GM20431 (cell line): ENCODE results near the gene CPLANE2.

ENCODE experiments used
- in situ Hi-C: fragments of 300-500 bp; cut with MseI, MboI; formaldehyde crosslinking; loops from one replicate; pipeline ENCODE4 v1.15.0; 2020; ENCODE audit warnings: low sequenced_read_pairs; ENCODE audit not compliant: unreplicated experiment

Gene CPLANE2

GRCh38 chr1:16211824-16212223 lies 25.2 kb downstream of the CPLANE2 start:
- in situ Hi-C loops, result no loop called here

GRCh38 chr1:16210581-16210980 lies 26.4 kb downstream of the CPLANE2 start:
- in situ Hi-C loops, result no loop called here

- in situ Hi-C loops, result no loop called here
These were observed 27.1 kb downstream of the CPLANE2 start for GRCh38 chr1:16209847-16210407.

DNA sequence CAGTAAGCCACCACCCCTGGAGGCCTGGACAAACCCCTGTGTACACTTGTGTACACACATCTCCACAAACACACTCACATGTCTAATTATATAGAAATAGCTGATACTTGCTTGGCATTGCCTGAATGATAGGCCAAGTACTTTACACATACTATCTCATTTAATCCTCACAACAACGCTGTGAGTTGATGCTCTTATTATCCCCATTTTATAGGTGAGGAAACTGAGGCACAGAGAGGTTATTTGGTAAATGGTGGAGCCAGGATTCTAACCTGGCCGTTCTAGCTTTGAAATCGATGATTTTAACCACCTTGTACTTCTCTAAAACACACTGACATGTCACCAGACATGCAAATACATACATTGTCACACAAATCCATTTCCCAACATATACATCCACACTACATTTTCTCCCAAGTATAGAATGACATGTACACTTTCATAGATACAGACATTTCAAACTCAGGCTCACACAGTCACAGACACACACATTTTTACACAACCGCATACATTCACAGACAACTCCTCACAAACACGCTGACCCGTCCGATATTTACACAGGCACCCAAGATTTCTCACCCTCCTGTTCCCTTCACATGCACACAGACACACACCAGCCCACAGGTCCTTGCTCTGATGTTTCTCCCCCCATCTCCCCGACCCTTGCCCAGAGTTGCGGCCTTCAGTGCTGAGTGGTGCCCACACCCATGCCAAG lies 27.7 kb downstream of the CPLANE2 start:
- in situ Hi-C loops, result no loop called here

- in situ Hi-C loops, result no loop called here
These were observed 28.6 kb downstream of the CPLANE2 start for GRCh38 chr1:16208270-16208987.

- in situ Hi-C loops, result no loop called here
These were observed 29.4 kb downstream of the CPLANE2 start for GRCh38 chr1:16207318-16208269.

GRCh38 chr1:16206547-16207317 lies 30.3 kb downstream of the CPLANE2 start:
- in situ Hi-C loops, result no loop called here

- in situ Hi-C loops, result no loop called here
These were observed 31.0 kb downstream of the CPLANE2 start for GRCh38 chr1:16205891-16206546.

DNA sequence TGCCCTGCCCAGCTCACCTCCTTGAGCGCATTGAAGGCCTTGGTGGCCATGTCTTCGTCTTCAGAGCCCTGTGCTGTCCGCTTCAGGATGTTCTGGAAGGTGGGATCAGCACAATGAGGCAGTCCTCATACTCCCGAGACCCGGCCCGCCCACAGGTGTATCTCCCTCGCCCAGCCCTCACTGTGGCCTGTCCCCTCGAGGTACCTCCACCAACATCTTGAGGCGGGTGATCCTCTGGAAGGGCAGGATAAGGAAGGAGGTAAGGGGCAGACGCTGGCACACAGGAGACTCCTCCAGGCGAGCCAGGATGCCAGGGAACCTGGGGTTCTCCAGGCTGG lies 31.7 kb downstream of the CPLANE2 start:
- in situ Hi-C loops, result no loop called here

DNA sequence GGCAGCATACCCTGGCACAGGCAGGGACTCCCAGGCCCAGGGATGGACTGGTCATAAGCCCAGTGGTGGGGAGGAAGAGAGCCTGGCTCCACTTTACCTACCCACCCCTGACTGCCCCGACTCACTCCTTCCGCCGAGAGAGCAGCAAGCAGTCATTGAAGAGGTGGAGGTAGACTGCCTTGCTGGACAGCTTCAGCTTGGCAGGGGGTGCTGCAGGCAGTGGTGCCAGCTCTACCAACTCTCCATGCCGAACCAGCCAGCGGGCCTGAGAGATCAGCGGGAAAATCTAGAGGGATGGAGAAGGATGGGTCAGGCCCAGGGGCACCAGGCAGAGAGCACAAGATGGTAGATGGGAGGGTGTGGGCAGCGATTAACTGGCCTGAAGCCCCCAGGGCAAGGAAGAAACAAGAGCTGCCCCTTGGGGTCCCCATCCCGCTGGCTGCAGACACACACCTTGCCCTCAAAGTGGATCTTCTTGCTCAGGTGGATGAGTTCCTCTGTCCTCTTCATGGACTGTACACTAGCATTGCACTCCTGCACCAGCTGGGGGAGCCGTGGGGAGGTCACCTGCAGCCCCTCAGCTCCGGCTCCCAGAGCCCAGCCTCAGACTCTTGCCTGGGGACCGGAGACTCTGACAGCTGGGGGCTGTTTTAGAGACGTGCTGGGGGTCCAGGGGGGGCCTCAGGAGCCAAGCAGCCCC lies 32.2 kb downstream of the CPLANE2 start:
- in situ Hi-C loops, result no loop called here

GRCh38 chr1:16204216-16204615 lies 32.8 kb downstream of the CPLANE2 start:
- in situ Hi-C loops, result no loop called here

GRCh38 chr1:16203550-16203949 lies 33.4 kb downstream of the CPLANE2 start:
- in situ Hi-C loops, result no loop called here

DNA sequence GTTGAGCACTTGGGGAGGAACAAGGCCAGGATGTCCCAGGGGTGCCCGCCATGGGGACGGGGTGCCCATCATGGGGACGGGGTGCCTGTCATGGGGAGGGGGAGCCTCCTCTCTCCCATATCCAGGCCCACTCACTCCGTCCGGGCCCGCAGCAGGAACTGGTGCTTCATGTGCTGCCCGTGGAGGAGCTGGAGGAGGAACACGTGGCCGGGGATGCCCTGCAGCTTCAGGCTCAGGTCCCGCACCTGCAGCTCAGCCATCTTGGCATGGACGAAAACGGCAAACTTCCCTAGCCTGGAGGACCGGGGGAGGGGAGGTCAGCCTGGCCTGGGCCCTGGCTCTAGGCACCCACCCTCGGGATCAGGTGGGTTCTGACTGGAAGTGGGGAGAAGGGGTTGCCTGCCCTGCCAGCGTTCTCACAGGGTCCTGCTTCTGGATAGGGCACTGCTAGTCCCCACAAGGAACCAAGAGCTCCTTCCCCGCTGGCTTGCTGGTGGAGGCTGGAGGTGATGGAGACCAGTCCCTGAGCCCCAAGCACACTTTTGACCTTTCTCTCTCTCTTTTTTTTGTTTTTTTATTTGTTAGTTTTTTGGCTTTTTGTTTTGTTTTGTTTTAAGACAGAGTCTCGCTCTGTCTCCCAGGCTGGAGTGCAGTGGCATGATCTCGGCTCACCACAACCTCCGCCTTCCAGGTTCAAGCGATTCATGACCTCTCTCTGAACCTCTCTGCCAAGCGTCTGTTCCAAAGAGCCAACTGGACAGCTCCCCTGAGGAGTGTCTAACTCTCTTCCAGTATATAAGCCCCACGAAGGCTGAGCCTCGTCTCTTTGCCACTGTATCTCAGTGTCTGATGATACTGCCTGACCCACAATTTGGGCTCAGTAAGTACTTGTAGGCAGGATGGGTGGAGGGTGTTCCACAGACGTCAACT lies 34.4 kb downstream of the CPLANE2 start:
- in situ Hi-C loops, result no loop called here

DNA sequence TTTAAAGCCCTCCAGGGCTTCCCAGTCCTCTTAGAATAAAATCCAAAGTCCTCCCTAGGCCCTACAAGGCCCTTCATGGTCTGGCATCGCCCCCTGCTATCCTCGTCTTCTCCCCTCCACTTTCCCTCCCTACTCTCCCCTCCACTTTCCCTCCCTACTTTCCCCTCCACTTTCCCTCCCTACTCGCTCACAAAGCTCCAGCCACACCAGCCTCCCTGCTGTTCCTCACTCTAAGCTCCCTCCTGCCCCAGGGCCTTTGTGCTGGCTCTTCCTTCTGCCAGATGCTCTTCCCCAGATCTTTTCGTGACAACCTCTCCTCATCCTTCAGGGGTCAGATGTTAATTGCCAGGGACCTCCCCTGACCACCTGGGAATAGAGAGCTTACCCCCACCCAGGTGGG lies 37.3 kb downstream of the CPLANE2 start:
- in situ Hi-C loops, result no loop called here

DNA sequence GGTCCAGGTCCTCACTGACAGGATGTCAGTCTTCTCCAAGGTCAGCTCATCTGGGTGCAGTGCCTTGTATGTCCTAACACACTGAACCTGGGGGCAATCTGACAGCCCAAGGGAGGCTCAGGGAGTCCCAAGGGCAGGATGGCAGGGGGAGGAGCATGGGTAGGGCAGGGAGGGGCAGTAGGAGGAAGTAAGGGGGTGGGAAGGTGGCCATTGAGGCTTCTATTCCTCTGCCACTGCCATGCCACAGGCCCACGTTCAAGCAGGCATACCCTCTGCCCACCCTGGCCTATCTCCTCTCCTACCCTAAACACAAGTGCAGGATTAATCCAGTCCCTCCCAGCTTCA lies 37.9 kb downstream of the CPLANE2 start:
- in situ Hi-C loops, result no loop called here

GRCh38 chr1:16198444-16199156 lies 38.4 kb downstream of the CPLANE2 start:
- in situ Hi-C loops, result no loop called here

DNA sequence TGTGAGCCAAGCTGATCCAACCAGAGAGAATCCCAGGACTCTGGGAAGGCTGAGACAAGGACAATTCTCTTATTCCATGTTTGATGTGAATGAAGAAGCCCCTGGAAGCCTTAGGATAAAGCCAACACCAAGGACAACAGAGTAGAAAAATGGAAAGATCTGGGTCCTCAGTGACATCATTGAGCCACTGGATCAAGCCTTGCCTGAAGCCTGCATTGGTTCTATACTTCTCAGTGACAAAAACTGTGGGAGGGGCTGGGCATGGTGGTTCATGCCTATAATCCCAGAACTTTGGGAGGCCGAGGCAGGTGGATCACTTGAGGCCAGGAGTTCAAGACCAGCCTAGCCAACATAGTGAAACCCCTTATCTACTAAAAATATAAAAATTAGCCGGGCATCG lies 40.1 kb downstream of the CPLANE2 start:
- in situ Hi-C loops, result no loop called here
